ENCODE results near the gene GPRIN2. TPM values are rescaled to one million over a fixed set of nuclear protein-coding genes. Genes with fewer than 3 reads are reported as not detected.

GPRIN2 gene
- total RNA-seq, 1 experiment from 2014 or later, result not detected

DNA sequence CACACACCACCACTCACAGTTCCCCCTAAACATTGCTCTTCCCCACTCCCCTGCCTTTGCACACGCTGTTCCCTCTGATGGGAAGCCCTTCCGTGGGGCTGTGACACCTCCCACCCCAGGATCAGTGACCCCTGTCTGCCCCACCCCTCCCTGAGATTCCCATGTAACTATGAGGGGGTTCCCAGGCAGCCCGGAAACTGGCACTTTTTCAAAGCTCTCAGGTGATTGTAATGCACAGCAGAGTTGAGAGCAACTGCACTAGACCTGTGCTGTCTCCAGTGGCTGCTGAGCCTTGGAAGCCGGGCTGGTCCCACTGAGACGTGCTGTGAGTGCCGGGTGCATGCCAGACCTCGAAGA is 29.8 kb downstream of the GPRIN2 start:
- H3K36me3 ChIP-seq (ENCODE audit: insufficient read depth, low read length, poor library complexity, severe bottlenecking), result no peaks in the 10 kb centered on the region
- no peak overlapping the region for H3K4me3 ChIP-seq (ENCODE audit: low read depth, low read length, poor library complexity, severe bottlenecking)
- H3K27me3 ChIP-seq (replicated peaks; ENCODE audit: insufficient read depth, low read depth, low read length, poor library complexity), result no peaks in the 10 kb centered on the region
- peak; percentile 42 for DNase-seq (ENCODE audit: low spot score)
- ChIA-PET POLR2A (ENCODE audit: low non-redundant PET) (interaction anchor here (0.5 kb wide), 1 partner anchor 1167 kb away, joined by 7 read pairs; no protein-coding TSS in a partner anchor), CTCF (no interaction called here)
- no peak for TF ChIP-seq EZH2 (IDR thresholded peaks at IDR 0.05; ENCODE audit: borderline replicate concordance, low read depth, low read length, poor library complexity, severe bottlenecking)
- TF ChIP-seq, protein P1, sequence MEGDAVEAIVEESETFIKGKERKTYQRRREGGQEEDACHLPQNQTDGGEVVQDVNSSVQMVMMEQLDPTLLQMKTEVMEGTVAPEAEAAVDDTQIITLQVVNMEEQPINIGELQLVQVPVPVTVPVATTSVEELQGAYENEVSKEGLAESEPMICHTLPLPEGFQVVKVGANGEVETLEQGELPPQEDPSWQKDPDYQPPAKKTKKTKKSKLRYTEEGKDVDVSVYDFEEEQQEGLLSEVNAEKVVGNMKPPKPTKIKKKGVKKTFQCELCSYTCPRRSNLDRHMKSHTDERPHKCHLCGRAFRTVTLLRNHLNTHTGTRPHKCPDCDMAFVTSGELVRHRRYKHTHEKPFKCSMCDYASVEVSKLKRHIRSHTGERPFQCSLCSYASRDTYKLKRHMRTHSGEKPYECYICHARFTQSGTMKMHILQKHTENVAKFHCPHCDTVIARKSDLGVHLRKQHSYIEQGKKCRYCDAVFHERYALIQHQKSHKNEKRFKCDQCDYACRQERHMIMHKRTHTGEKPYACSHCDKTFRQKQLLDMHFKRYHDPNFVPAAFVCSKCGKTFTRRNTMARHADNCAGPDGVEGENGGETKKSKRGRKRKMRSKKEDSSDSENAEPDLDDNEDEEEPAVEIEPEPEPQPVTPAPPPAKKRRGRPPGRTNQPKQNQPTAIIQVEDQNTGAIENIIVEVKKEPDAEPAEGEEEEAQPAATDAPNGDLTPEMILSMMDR (conservative IDR thresholded peaks at IDR 0.05; ENCODE audit: low read depth, low read length), result no peak
- intact Hi-C loops (cut with micrococcal nuclease; ENCODE audit: unreplicated experiment), result no loop called here
- BruUV-seq (replicated peaks), result no TSS peak
- peaks cover 14% of the 10 kb centered on the region for H3K4me1 ChIP-seq (ENCODE audit: insufficient read depth, low read length, poor library complexity, severe bottlenecking)
- no peak overlapping the region for H3K27ac ChIP-seq (ENCODE audit: low read depth, low read length, poor library complexity, severe bottlenecking)
- H3K9me3 ChIP-seq (ENCODE audit: low read depth, low read length, poor library complexity, severe bottlenecking), result no peaks in the 10 kb centered on the region

DNA sequence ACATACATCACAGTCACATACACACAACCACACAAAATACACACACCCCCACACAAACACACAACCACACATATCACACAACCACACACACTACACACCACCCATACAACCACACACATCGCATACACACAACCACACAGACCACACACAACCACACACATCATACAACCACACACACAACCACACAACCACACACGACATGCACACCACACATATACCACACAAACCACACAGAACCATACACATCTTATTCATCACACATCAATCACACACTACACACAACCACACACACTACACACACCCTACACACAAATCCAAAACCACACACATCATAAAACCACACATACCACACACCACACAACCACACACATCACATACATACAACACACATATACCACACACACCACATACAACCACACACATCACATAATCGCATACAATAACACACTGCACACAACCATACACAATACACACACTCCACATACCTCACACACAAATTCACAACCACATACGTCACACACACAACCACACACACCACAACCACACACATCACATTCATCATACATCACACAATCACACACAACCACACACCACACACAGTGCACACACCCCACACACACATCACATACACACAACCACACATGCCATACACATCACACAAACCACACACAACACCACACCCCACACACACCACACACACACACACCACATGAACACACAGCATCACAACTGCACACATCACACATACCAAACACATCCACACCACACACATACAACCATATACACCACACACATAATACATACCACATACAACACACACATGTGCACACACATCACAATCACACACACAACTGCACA is 30.4 kb downstream of the GPRIN2 start:
- H3K27ac ChIP-seq (ENCODE audit: low read depth, low read length, poor library complexity, severe bottlenecking), result no peak overlapping the region
- POLR2A ChIA-PET (ENCODE audit: low non-redundant PET), result no interaction called here

DNA sequence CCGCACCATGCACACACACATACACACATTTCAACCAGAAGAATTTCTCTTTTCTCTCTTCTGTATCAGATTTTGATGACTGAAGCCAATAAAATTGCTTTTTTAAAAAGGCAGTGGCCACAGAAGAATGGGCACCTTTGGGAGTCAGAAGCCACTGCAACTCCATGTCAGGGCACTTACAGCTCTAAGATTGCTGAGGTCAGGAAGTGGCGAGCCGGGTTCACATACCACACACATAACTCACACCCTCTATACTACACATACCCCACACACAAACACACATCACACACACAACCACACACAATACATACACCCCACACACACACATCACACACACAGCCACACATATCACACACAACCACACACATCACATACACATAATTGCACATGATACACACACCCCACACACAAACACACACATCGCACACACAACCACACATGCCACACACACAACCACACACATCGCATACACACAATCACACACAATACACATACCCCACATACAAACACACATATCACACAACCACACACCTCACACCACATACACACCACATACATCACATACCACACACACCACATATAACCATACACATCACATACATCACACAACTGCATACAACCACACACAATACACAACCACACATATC is 31.2 kb downstream of the GPRIN2 start:
- TF ChIP-seq EZH2 (IDR thresholded peaks at IDR 0.05; ENCODE audit: borderline replicate concordance, low read depth, low read length, poor library complexity, severe bottlenecking), result no peak
- TF ChIP-seq, protein P1 (conservative IDR thresholded peaks at IDR 0.05; ENCODE audit: low read depth, low read length), result no peak
- intact Hi-C loops (cut with micrococcal nuclease; ENCODE audit: unreplicated experiment), result no loop called here
- DNase-seq (ENCODE audit: low spot score), result peak; percentile 28
- BruUV-seq (replicated peaks), result no TSS peak
- peaks cover 14% of the 10 kb centered on the region for H3K4me1 ChIP-seq (ENCODE audit: insufficient read depth, low read length, poor library complexity, severe bottlenecking)
- no peaks in the 10 kb centered on the region for H3K9me3 ChIP-seq (ENCODE audit: low read depth, low read length, poor library complexity, severe bottlenecking)
- no peaks in the 10 kb centered on the region for H3K36me3 ChIP-seq (ENCODE audit: insufficient read depth, low read length, poor library complexity, severe bottlenecking)
- H3K27ac ChIP-seq (ENCODE audit: low read depth, low read length, poor library complexity, severe bottlenecking), result no peak overlapping the region
- no peak overlapping the region for H3K4me3 ChIP-seq (ENCODE audit: low read depth, low read length, poor library complexity, severe bottlenecking)
- CTCF ChIA-PET, result no interaction called here
- POLR2A ChIA-PET (ENCODE audit: low non-redundant PET), result no interaction called here
- no peaks in the 10 kb centered on the region for H3K27me3 ChIP-seq (replicated peaks; ENCODE audit: insufficient read depth, low read depth, low read length, poor library complexity)

More for the DNA sequence above, 30.4 kb downstream of the GPRIN2 start:
- DNase-seq (ENCODE audit: low spot score), result no peak
- CTCF ChIA-PET, result no interaction called here
- TF ChIP-seq, protein P1 (conservative IDR thresholded peaks at IDR 0.05; ENCODE audit: low read depth, low read length), result no peak
- TF ChIP-seq EZH2 (IDR thresholded peaks at IDR 0.05; ENCODE audit: borderline replicate concordance, low read depth, low read length, poor library complexity, severe bottlenecking), result no peak
- peaks cover 14% of the 10 kb centered on the region for H3K4me1 ChIP-seq (ENCODE audit: insufficient read depth, low read length, poor library complexity, severe bottlenecking)
- BruUV-seq (replicated peaks), result no TSS peak
- H3K36me3 ChIP-seq (ENCODE audit: insufficient read depth, low read length, poor library complexity, severe bottlenecking), result no peaks in the 10 kb centered on the region
- intact Hi-C loops (cut with micrococcal nuclease; ENCODE audit: unreplicated experiment), result no loop called here
- no peaks in the 10 kb centered on the region for H3K27me3 ChIP-seq (replicated peaks; ENCODE audit: insufficient read depth, low read depth, low read length, poor library complexity)
- no peak overlapping the region for H3K4me3 ChIP-seq (ENCODE audit: low read depth, low read length, poor library complexity, severe bottlenecking)
- no peaks in the 10 kb centered on the region for H3K9me3 ChIP-seq (ENCODE audit: low read depth, low read length, poor library complexity, severe bottlenecking)
